A673 (cell line): ENCODE measurements around the gene ENTPD2. TPM values are rescaled to one million over a fixed set of nuclear protein-coding genes. Genes with fewer than 3 reads are reported as not detected.

Experiments
- BruUV-seq: library from RNA; stranded (reverse); fragments of 400-500 nt; replicated peaks from 2 replicates; lab custom pipeline; 2021; lab: Mats Ljungman, UMichigan
- CTCF ChIA-PET: fragments of 300-600 bp; sonication (Branson Sonifier 250); formaldehyde crosslinking; loops from one replicate; lab custom pipeline; 2022; ENCODE audit warnings: antibody characterized with exemption; lab: Charles Lee
- POLR2A ChIA-PET: fragments of 300-600 bp; sonication (Branson Sonifier 250); formaldehyde crosslinking; loops from one replicate; lab custom pipeline; 2022; ENCODE audit warnings: antibody characterized with exemption; ENCODE audit not compliant: low non-redundant PET; lab: Charles Lee
- DNase-seq: peaks from one replicate; pipeline ENCODE4 v3.0.0-alpha.2; 2015; ENCODE audit warnings: low spot score
- H3K27ac ChIP-seq: fragments of 200-600 bp; sonication (generic); 2 replicates; pipeline ENCODE4 v1.5.1; 2016; ENCODE audit warnings: mixed run types, low read depth, mild to moderate bottlenecking, mixed read lengths, antibody characterized with exemption, low read length; ENCODE audit not compliant: poor library complexity, severe bottlenecking
- H3K27me3 ChIP-seq: fragments of 200-600 bp; sonication (generic); replicated peaks from 2 replicates; pipeline ENCODE4 v1.6.1; 2017; ENCODE audit warnings: mixed run types, low read depth, mild to moderate bottlenecking, mixed read lengths, antibody characterized with exemption, low read length; ENCODE audit not compliant: insufficient read depth, poor library complexity
- H3K36me3 ChIP-seq: fragments of 200-600 bp; sonication (generic); 2 replicates; pipeline ENCODE4 v1.6.1; 2016; ENCODE audit warnings: mixed run types, mild to moderate bottlenecking, mixed read lengths, antibody characterized with exemption, low read length; ENCODE audit not compliant: insufficient read depth, poor library complexity, severe bottlenecking
- H3K4me1 ChIP-seq: fragments of 200-600 bp; sonication (generic); 2 replicates; pipeline ENCODE4 v1.6.1; 2017; ENCODE audit warnings: mixed run types, mild to moderate bottlenecking, mixed read lengths, antibody characterized with exemption, low read length; ENCODE audit not compliant: insufficient read depth, poor library complexity, severe bottlenecking
- H3K4me3 ChIP-seq: fragments of 200-600 bp; sonication (generic); 2 replicates; pipeline ENCODE4 v1.5.1; 2016; ENCODE audit warnings: low read depth, mixed run types, mild to moderate bottlenecking, mixed read lengths, low read length; ENCODE audit not compliant: poor library complexity, severe bottlenecking
- H3K9me3 ChIP-seq: fragments of 200-600 bp; sonication (generic); 2 replicates; pipeline ENCODE4 v1.6.1; 2016; ENCODE audit warnings: mixed run types, low read depth, mild to moderate bottlenecking, mixed read lengths, antibody characterized with exemption, low read length; ENCODE audit not compliant: poor library complexity, severe bottlenecking
- EZH2 ChIP-seq: fragments of 200-600 bp; sonication (generic); IDR thresholded peaks from 2 replicates; pipeline ENCODE4 v1.6.1; 2017; ENCODE audit warnings: borderline replicate concordance, low read depth, mild to moderate bottlenecking, mixed read lengths, antibody characterized with exemption, low read length; ENCODE audit not compliant: poor library complexity, severe bottlenecking
- intact Hi-C: fragments of 100-400 bp; cut with micrococcal nuclease; formaldehyde crosslinking; loops from one replicate; pipeline ENCODE4 v1.10.0; 2022; ENCODE audit not compliant: unreplicated experiment
- total RNA-seq: library from RNA; stranded (reverse); gene quantifications from 2 replicates; pipeline ENCODE4 v1.2.3, GENCODE V29; 2021
- TF ChIP-seq, protein P1 (sequence below): fragments of 300-800, 200-600 bp; sonication (generic); conservative IDR thresholded peaks from 2 replicates; pipeline ENCODE4 v1.5.1; 2017; ENCODE audit warnings: low read depth, mild to moderate bottlenecking, antibody characterized with exemption, low read length, moderate library complexity, mixed read lengths

The ENTPD2 gene
- total RNA-seq, 1 experiment from 2014 or later, result not detected

DNA sequence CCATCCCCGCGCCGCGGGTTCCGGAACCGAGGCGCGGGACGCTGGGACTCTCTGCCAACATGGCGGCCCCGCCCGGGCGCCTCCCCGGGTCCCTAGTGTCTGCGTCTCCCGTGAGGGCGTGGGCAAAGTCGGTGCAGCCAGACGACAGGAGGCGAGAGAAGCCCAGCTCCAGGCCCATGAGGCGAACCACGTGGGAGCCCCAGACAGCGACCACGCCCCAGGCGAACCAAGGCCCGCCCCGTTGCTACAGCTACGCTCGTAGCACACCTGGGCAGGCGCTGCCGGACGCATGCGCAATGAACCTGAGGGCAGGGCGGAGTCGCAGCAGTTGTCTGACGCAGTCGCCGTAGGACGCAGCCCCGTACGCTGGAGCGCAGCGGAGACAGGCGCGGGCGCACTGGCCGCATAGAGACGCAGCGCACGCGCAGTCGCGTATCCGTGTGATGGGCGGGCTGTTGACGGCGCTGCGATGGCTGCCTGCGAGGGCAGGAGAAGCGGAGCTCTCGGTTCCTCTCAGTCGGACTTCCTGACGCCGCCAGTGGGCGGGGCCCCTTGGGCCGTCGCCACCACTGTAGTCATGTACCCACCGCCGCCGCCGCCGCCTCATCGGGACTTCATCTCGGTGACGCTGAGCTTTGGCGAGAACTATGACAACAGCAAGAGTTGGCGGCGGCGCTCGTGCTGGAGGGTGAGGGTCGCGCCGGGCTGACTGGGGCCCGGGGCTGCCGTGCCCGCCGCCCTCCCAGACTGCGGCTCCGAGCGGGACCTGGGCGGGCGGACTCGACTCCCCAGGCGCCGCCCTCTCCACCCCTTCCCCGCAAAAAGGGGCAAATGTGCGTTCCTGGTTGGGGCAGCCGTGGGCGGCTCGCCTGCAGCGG is 32.9 kb upstream of the ENTPD2 start, which contains the start of gene MAN1B1:
Gene MAN1B1 (plus strand): TSS at position 455 of the 878 bp plus-strand sequence. CDS start 15 bp downstream, at position 470.
- no peaks in the 10 kb centered on the region for H3K36me3 ChIP-seq
- peaks cover 25% of the 10 kb centered on the region for H3K4me1 ChIP-seq
- ChIA-PET CTCF (interaction anchor here (0.6 to 1.3 kb wide), 7 partner anchors 19 to 150 kb away, joined by 3 to 7 read pairs (median 3); no protein-coding TSS in a partner anchor), POLR2A (interaction anchor here (0.5 to 0.6 kb wide), 3 partner anchors 17 to 147 kb away, joined by 3 to 7 read pairs (median 4); partner anchors contain the start of gene SAPCD2)
- H3K27ac ChIP-seq, result peak within 1 kb of the TSS; percentile 88
- intact Hi-C loops, result no loop called here
- H3K9me3 ChIP-seq, result no peaks in the 10 kb centered on the region
- no peak for TF ChIP-seq EZH2
- TF ChIP-seq, protein P1, sequence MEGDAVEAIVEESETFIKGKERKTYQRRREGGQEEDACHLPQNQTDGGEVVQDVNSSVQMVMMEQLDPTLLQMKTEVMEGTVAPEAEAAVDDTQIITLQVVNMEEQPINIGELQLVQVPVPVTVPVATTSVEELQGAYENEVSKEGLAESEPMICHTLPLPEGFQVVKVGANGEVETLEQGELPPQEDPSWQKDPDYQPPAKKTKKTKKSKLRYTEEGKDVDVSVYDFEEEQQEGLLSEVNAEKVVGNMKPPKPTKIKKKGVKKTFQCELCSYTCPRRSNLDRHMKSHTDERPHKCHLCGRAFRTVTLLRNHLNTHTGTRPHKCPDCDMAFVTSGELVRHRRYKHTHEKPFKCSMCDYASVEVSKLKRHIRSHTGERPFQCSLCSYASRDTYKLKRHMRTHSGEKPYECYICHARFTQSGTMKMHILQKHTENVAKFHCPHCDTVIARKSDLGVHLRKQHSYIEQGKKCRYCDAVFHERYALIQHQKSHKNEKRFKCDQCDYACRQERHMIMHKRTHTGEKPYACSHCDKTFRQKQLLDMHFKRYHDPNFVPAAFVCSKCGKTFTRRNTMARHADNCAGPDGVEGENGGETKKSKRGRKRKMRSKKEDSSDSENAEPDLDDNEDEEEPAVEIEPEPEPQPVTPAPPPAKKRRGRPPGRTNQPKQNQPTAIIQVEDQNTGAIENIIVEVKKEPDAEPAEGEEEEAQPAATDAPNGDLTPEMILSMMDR, result no peak
- no peaks in the 10 kb centered on the region for H3K27me3 ChIP-seq
- peak; percentile 99 for DNase-seq
- peak within 1 kb of the TSS; percentile 67 for H3K4me3 ChIP-seq
- BruUV-seq, result no TSS peak

DNA sequence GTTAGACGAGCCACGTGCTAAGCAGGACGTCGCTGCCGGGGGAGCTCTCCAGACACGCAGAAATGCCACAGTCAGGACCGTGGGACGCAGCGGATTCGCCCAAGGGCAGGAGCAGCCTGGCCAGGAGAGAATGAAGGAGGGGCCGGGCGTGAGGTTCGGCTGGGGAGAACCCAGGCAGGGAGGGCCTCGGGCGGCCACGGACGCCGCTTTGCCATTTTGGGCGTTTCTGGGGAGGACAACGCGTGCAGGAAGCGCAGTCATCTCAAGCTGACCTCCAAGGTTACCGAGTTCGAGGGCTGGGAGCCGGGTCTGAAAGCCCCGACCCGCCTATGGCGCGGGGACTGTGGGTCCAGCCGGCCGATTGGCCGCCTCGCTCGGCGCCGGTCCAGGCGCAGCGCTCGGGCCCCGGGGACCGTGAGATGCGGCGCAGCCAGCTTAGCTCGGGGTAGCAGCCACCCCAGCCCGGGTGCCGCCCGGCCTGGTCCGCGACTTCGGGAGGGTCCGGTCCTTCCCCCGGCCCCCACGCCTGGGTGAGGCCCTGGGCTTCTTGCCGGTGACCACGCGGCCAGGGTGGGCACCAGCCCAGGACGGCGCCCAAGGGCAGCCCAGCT is 32.2 kb upstream of the ENTPD2 start:
- intact Hi-C loops, result no loop called here
- POLR2A ChIA-PET, result no interaction called here
- TF ChIP-seq, protein P1, result no peak
- no peak for TF ChIP-seq EZH2
- Histone ChIP-seq H3K27me3 (no peaks in the 10 kb centered on the region), H3K36me3 (no peaks in the 10 kb centered on the region), H3K27ac (peak overlapping the region; percentile 88), H3K4me1 (peaks cover 25% of the 10 kb centered on the region), H3K9me3 (no peaks in the 10 kb centered on the region), H3K4me3 (peak overlapping the region; percentile 67)
- no peak for DNase-seq
- CTCF ChIA-PET, result interaction anchor here (0.6 to 1.3 kb wide), 5 partner anchors 18 to 138 kb away, joined by 3 to 7 read pairs (median 4); no protein-coding TSS in a partner anchor
- no TSS peak for BruUV-seq

DNA sequence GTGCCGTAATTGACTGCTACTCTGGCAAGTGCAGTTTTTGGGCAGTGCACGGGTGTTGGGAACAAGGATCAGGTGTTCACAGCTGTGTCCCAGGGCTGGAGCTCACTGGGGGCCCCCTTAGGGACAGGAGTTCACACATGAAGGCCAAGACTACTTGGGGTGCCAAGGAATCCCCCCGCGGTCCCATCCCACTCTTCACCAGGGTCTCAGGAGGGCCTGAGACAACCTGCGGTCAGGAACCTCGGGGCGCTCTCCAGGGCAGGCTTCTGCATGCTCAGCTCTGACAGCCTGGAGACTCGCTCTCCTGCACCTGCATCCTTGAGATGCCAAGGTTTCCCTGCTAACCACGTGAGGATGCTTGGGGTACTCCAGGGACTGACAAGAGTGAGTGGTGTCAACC is 30.7 kb upstream of the ENTPD2 start:
- ChIA-PET CTCF (interaction anchor here (0.5 kb wide), 1 partner anchor 36 kb away, joined by 8 read pairs; no protein-coding TSS in a partner anchor), POLR2A (no interaction called here)
- no TSS peak for BruUV-seq
- DNase-seq, result no peak
- Histone ChIP-seq H3K27me3 (no peaks in the 10 kb centered on the region), H3K4me1 (peaks cover 25% of the 10 kb centered on the region), H3K27ac (no peak overlapping the region), H3K4me3 (no peak overlapping the region), H3K9me3 (no peaks in the 10 kb centered on the region), H3K36me3 (no peaks in the 10 kb centered on the region)
- TF ChIP-seq EZH2, result no peak
- TF ChIP-seq, protein P1, result no peak
- intact Hi-C loops, result no loop called here
